SK-N-SH treated with all-trans-retinoic acid at 6 μM for 48 hours (cell line): ENCODE measurements around the gene FRYL.
"Not testable (repeated sequence)": the region's sequence is repeated elsewhere in the genome, so short reads cannot be mapped to it uniquely, and the experiment has no call there.

Experiments used
- ATAC-seq: fragments of 200-7000 bp; cut with Tn5 transposase; 3 replicates; pipeline ENCODE4 v1.9.1; 2020; ENCODE audit warnings: mild to moderate bottlenecking, moderate library complexity
- ARNTL ChIP-seq: fragments of 450-650 bp; formaldehyde crosslinking; IDR thresholded peaks from 2 replicates; pipeline ENCODE4 v1.5.0; 2020; ENCODE audit warnings: low read depth, mild to moderate bottlenecking, moderate library complexity, borderline replicate concordance
- BACH2 ChIP-seq: fragments of 250-450 bp; sonication (Bioruptor Pico); IDR thresholded peaks from 2 replicates; pipeline ENCODE4 v1.9.0; 2021; ENCODE audit warnings: mild to moderate bottlenecking, borderline replicate concordance
- CSDC2 ChIP-seq: fragments of 250-450 bp; sonication (Bioruptor Pico); IDR thresholded peaks from 2 replicates; pipeline ENCODE4 v1.5.0; 2020; ENCODE audit warnings: mild to moderate bottlenecking, moderate library complexity
- CSRNP3 ChIP-seq: fragments of 250-450 bp; sonication (Bioruptor Pico); IDR thresholded peaks from 2 replicates; pipeline ENCODE4 v1.5.1; 2021; ENCODE audit warnings: mild to moderate bottlenecking, moderate library complexity
- ESRRG ChIP-seq: fragments of 250-450 bp; sonication (Bioruptor Pico); IDR thresholded peaks from 2 replicates; pipeline ENCODE4 v1.6.1; 2021; ENCODE audit warnings: mild to moderate bottlenecking
- GLIS3 ChIP-seq: fragments of 250-450 bp; sonication (Bioruptor Pico); IDR thresholded peaks from 2 replicates; pipeline ENCODE4 v1.5.0; 2020; ENCODE audit warnings: mild to moderate bottlenecking, moderate library complexity
- ISL1 ChIP-seq: fragments of 250-450 bp; sonication (Bioruptor Pico); IDR thresholded peaks from 2 replicates; pipeline ENCODE4 v2.1.2; 2022; ENCODE audit warnings: mild to moderate bottlenecking, moderate library complexity
- OSR1 ChIP-seq: fragments of 250-450 bp; sonication (Bioruptor Pico); IDR thresholded peaks from 2 replicates; pipeline ENCODE4 v1.8.0; 2022; ENCODE audit warnings: moderate library complexity, mild to moderate bottlenecking, inconsistent platforms
- PATZ1 ChIP-seq: fragments of 250-450 bp; sonication (Bioruptor Pico); IDR thresholded peaks from 2 replicates; pipeline ENCODE4 v1.8.0; 2020; ENCODE audit warnings: mild to moderate bottlenecking, moderate library complexity, borderline replicate concordance
- POU6F1 ChIP-seq: fragments of 250-450 bp; sonication (Bioruptor Pico); IDR thresholded peaks from 2 replicates; pipeline ENCODE4 v1.8.0; 2021; ENCODE audit warnings: low read depth, mild to moderate bottlenecking, moderate library complexity, borderline replicate concordance
- PPARA ChIP-seq: fragments of 250-450 bp; sonication (Bioruptor Pico); IDR thresholded peaks from 2 replicates; pipeline ENCODE4 v1.5.0; 2020; ENCODE audit warnings: mild to moderate bottlenecking, borderline replicate concordance
- RARB ChIP-seq: fragments of 250-450 bp; sonication (Bioruptor Pico); IDR thresholded peaks from 2 replicates; pipeline ENCODE4 v1.8.0; 2021; ENCODE audit warnings: mild to moderate bottlenecking, moderate library complexity
- SNAI2 ChIP-seq: fragments of 250-450 bp; sonication (Bioruptor Pico); IDR thresholded peaks from 2 replicates; pipeline ENCODE4 v1.5.0; 2020; ENCODE audit warnings: mild to moderate bottlenecking, moderate library complexity
- TCF4 ChIP-seq: fragments of 250-450 bp; sonication (Bioruptor Pico); IDR thresholded peaks from 2 replicates; pipeline ENCODE4 v1.8.0; 2021; ENCODE audit warnings: mild to moderate bottlenecking, moderate library complexity, borderline replicate concordance
- TOX ChIP-seq: fragments of 250-450 bp; sonication (Bioruptor Pico); IDR thresholded peaks from 2 replicates; pipeline ENCODE4 v1.8.0; 2021; ENCODE audit warnings: mild to moderate bottlenecking, moderate library complexity, borderline replicate concordance
- TSHZ2 ChIP-seq: fragments of 250-450 bp; sonication (Bioruptor Pico); IDR thresholded peaks from 2 replicates; pipeline ENCODE4 v1.5.0; 2020; ENCODE audit warnings: mild to moderate bottlenecking, moderate library complexity
- ZC3H10 ChIP-seq: fragments of 250-450 bp; sonication (Bioruptor Pico); IDR thresholded peaks from 2 replicates; pipeline ENCODE4 v1.5.1; 2021; ENCODE audit warnings: mild to moderate bottlenecking, moderate library complexity
- ZFP3 ChIP-seq: fragments of 250-450 bp; sonication (Bioruptor Pico); IDR thresholded peaks from 2 replicates; pipeline ENCODE4 v1.5.0; 2020; ENCODE audit warnings: mild to moderate bottlenecking, moderate library complexity
- ZFP30 ChIP-seq: fragments of 450-650 bp; formaldehyde crosslinking; IDR thresholded peaks from 2 replicates; pipeline ENCODE4 v1.5.0; 2022; ENCODE audit warnings: mild to moderate bottlenecking, moderate library complexity
- ZNF565 ChIP-seq: fragments of 450-650 bp; formaldehyde crosslinking; conservative IDR thresholded peaks from 2 replicates; pipeline ENCODE4 v1.5.0; 2020; ENCODE audit warnings: low read depth, mild to moderate bottlenecking, moderate library complexity
- ZNF70 ChIP-seq: fragments of 450-650 bp; formaldehyde crosslinking; IDR thresholded peaks from 2 replicates; pipeline ENCODE4 v1.5.0; 2020; ENCODE audit warnings: mild to moderate bottlenecking, moderate library complexity
- ZNF8 ChIP-seq: fragments of 450-650 bp; formaldehyde crosslinking; IDR thresholded peaks from 2 replicates; pipeline ENCODE4 v1.5.0; 2020; ENCODE audit warnings: mild to moderate bottlenecking, moderate library complexity

Gene FRYL

GRCh38 chr4:48739560-48740019 lies 40.5 kb downstream of the FRYL start:
- no peak for ATAC-seq
- TF ChIP-seq ZNF8 (no peak), CSDC2 (CRISPR knock-in tag) (no peak), ZFP30 (CRISPR knock-in tag) (no peak), TCF4 (CRISPR knock-in tag) (no peak), TOX (CRISPR knock-in tag) (no peak), ZFP3 (CRISPR knock-in tag) (no peak), PPARA (CRISPR knock-in tag) (no peak), SNAI2 (CRISPR knock-in tag) (no peak), RARB (CRISPR knock-in tag) (no peak), OSR1 (CRISPR knock-in tag) (no peak), PATZ1 (CRISPR knock-in tag) (no peak), ESRRG (no peak), GLIS3 (no peak), ZNF70 (no peak), ZNF565 (CRISPR knock-in tag) (no peak), CSRNP3 (no peak), POU6F1 (CRISPR knock-in tag) (no peak), ARNTL (CRISPR knock-in tag) (no peak), TSHZ2 (no peak)

- no peak for TF ChIP-seq TCF4 (CRISPR knock-in tag)
- no peak for ATAC-seq
These were observed 41.2 kb downstream of the FRYL start for GRCh38 chr4:48738856-48739255.

DNA sequence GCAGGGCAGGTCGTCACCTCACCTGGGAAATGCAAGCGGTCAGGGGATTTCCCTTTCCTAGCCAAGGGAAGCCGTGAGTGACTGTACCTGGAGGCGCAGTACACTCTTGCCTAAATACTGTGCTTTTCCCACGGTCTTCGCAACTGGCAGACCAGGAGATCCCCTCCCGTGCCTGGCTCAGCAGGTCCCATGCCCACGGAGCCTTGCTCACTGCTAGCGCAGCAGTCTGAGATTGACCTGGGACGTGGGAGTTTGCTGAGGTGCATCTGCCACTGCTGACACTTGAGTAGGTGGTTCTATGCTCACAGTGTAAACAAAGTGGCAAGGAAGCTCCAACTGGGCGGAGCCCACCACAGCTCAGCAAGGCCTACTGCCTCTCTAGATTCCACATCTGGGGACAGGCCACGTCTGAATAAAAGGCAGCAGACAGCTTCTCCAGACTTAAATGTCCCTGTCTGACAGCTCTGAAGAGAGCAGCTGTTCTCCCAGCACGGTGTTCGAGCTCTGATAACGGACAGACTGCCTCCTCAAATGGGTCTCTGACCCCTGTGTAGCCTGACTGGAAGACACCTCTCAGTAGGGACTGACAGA lies 51.1 kb downstream of the FRYL start:
- ATAC-seq: not testable (repeated sequence)

DNA sequence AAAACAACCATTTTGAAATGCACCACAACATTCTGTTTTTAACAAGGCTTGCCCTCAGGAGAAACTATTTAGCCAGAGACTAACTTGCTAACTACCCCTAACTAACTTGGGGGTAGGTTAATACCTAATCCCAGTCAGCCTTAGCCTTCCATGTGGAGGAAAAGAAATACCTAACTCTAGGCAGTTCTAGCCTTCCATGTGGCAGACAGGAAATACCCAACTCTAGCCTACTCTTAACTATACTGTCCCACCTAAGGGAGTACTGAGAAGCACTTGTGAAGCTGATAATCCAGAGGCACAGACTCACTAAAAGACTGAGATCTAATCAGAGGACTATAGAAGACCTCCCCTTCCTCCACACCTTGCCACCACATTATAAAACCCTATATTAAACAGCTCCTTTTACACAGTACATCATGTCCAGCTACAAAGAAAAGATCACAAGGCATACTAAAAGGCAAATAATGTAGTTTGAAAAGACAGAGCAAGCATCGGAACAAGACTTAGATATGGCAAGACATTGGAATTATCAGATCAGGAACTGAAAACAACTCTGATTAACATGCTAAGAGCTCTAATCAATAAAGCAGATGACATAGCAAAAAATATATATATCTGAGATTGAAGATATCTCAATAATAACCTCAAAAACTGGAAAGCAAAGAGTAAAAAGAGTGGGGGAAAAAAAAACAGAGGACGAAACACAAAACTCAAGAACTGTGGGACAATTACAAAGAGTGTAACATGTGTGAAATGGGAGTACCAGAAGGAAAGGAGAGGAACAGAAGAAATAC lies 52.2 kb downstream of the FRYL start:
- no peak for ATAC-seq
- TF ChIP-seq BACH2 (CRISPR knock-in tag) (no peak), ARNTL (CRISPR knock-in tag) (no peak), ISL1 (CRISPR knock-in tag) (no peak), OSR1 (CRISPR knock-in tag) (no peak), TSHZ2 (no peak), POU6F1 (CRISPR knock-in tag) (no peak), ZNF565 (CRISPR knock-in tag) (no peak), ZC3H10 (no peak), ZNF70 (no peak), ZNF8 (no peak), ZFP3 (CRISPR knock-in tag) (no peak), GLIS3 (no peak), ESRRG (no peak)
